ENCODE data around the gene SERPINB10. TPM values are rescaled to one million over a fixed set of nuclear protein-coding genes. Genes with fewer than 3 reads are reported as not detected.
A peak's percentile ranks its signal among the peaks of the same experiment; 100 is the strongest.

Gene SERPINB10
- total RNA-seq, result 1 to 10 TPM in 2 of 4 donors, under 1 TPM in 1, not detected in 1; 0.26 to 8.4 (median 1.4) TPM

GRCh38 chr18:63907664-63908063 lies at the start of gene SERPINB10:
Gene SERPINB10 (plus strand): TSS chr18:63907958. CDS start chr18:63915511, 7,553 bp downstream.
- no peak for TF ChIP-seq POLR2A (IDR thresholded peaks at IDR 0.05)
- no peak for TF ChIP-seq CTCF (IDR thresholded peaks at IDR 0.05)
- intact Hi-C loops (cut with DNase I), result no loop called here
- Histone ChIP-seq H3K27me3 (no peaks in the 10 kb centered on the region), H3K4me1 (peaks cover 0 to 24% (median 0%) of the 10 kb centered on the region in 3 donors), H3K9me3 (no peaks in the 10 kb centered on the region), H3K36me3 (peaks cover 0 to 12% (median 0%) of the 10 kb centered on the region in 3 donors), H3K4me3 (no peak within 1 kb of the TSS), H3K27ac (no peak within 1 kb of the TSS)
- DNase-seq, result no peak

GRCh38 chr18:63858456-63858855 lies 49.3 kb upstream of the SERPINB10 start:
- Histone ChIP-seq H3K4me1 (peaks cover 4 to 22% (median 8%) of the 10 kb centered on the region in 3 donors), H3K9me3 (no peaks in the 10 kb centered on the region), H3K4me3 (no peak overlapping the region), H3K27ac (no peak overlapping the region), H3K36me3 (no peaks in the 10 kb centered on the region), H3K27me3 (no peaks in the 10 kb centered on the region)
- DNase-seq, result no peak
- 4 to 6% methylated on average over 1 of the region's 1 CpG for WGBS, 2 donors
- intact Hi-C loops (cut with DNase I), result loop anchor here (10.0 kb wide), 1 partner anchor 76 kb away; no protein-coding TSS in a partner anchor
- TF ChIP-seq CTCF (IDR thresholded peaks at IDR 0.05) (no peak), POLR2A (IDR thresholded peaks at IDR 0.05) (no peak)

GRCh38 chr18:63859781-63860475 lies 47.8 kb upstream of the SERPINB10 start:
- peak overlapping the region in 2 of 4 donors; percentile 26 to 27 for H3K27ac ChIP-seq
- intact Hi-C loops (cut with DNase I), result loop anchor here (10.0 kb wide), 1 partner anchor 75 kb away; no protein-coding TSS in a partner anchor
- WGBS, 2 donors, result 83 to 86% methylated on average over 1 to 2 of the region's 2 CpGs
- no peak overlapping the region for H3K4me3 ChIP-seq
- TF ChIP-seq POLR2A (IDR thresholded peaks at IDR 0.05) (no peak), CTCF (IDR thresholded peaks at IDR 0.05) (no peak)
- no peaks in the 10 kb centered on the region for H3K27me3 ChIP-seq
- H3K4me1 ChIP-seq, result peaks cover 4 to 22% (median 8%) of the 10 kb centered on the region in 3 donors
- no peaks in the 10 kb centered on the region for H3K36me3 ChIP-seq
- DNase-seq, result no peak
- no peaks in the 10 kb centered on the region for H3K9me3 ChIP-seq

- peaks cover 4 to 22% (median 8%) of the 10 kb centered on the region in 3 donors for H3K4me1 ChIP-seq
- H3K27me3 ChIP-seq, result no peaks in the 10 kb centered on the region
- H3K27ac ChIP-seq, result peak overlapping the region in 3 of 4 donors; percentile 6 to 27 (median 26)
- 20% methylated on average over 2 of the region's 2 CpGs; no CpG with 5 or more reads in 1 of the 2 donors for whole genome bisulfite sequencing, 2 donors
- intact Hi-C loops (cut with DNase I), result no loop called here
- H3K36me3 ChIP-seq, result no peaks in the 10 kb centered on the region
- no peak for DNase-seq
- H3K4me3 ChIP-seq, result no peak overlapping the region
- H3K9me3 ChIP-seq, result no peaks in the 10 kb centered on the region
- no peak for TF ChIP-seq CTCF (IDR thresholded peaks at IDR 0.05)
- no peak for TF ChIP-seq POLR2A (IDR thresholded peaks at IDR 0.05)
Observed at GRCh38 chr18:63860531-63860930, 47.2 kb upstream of the SERPINB10 start.

GRCh38 chr18:63867368-63868125 lies 40.2 kb upstream of the SERPINB10 start:
- peaks cover 0 to 23% (median 5%) of the 10 kb centered on the region in 3 donors for H3K4me1 ChIP-seq
- no peak for DNase-seq
- H3K27ac ChIP-seq, result peak overlapping the region in 3 of 4 donors; percentile 77 to 82 (median 79)
- no peak for TF ChIP-seq POLR2A (IDR thresholded peaks at IDR 0.05)
- no peak for TF ChIP-seq CTCF (IDR thresholded peaks at IDR 0.05)
- H3K4me3 ChIP-seq, result no peak overlapping the region
- intact Hi-C loops (cut with DNase I), result no loop called here
- no peaks in the 10 kb centered on the region for H3K27me3 ChIP-seq
- H3K36me3 ChIP-seq, result no peaks in the 10 kb centered on the region
- WGBS, 2 donors, result 43 to 45% methylated on average over 3 of the region's 3 CpGs
- H3K9me3 ChIP-seq, result no peaks in the 10 kb centered on the region
